CD1c-positive myeloid dendritic cell (primary cell): ENCODE measurements around the gene ATE1.

Experiments
- DNase-seq: peaks from one replicate; pipeline ENCODE4 v3.0.0-alpha.2; 2016; ENCODE audit errors: extremely low spot score

Gene ATE1

DNA sequence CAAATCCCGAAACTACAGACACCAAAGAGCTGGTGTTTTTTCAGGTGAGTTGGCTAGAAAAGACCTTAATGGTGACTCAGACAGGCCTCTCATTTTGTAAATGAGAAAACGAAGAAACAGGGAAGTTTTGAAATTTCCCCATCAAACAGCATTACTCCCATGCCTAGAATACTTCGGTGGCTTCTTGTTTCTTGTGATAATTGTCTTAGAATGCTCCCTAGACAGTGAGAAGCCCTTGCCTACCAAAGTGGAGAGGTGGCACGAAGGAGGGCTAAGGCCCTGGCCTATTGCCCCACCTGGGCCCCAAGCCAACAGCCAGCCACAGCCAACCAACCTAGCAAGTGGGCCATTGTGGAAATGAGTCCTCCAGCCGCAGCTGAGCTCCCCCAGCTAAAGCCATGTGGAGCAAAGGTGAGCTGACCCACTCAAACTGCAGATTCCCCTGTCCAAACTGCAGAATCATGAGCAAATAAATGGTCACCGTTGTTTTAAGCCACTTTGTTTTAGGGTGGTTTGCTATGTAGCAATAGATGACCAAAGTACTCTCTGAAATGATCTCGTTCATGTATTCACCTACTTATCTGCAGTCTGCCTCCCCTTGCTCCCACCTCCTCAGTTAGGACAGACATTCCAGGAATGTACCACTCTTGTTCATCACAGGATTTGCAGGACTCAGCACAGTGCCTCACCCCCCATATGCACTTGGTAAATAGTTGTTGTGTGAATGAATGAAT lies 231.9 kb downstream of the ATE1 start:
- DNase-seq = no peak

- no peak for DNase-seq
Measured at GRCh38 chr10:121694966-121695643, 232.7 kb downstream of the ATE1 start.

DNA sequence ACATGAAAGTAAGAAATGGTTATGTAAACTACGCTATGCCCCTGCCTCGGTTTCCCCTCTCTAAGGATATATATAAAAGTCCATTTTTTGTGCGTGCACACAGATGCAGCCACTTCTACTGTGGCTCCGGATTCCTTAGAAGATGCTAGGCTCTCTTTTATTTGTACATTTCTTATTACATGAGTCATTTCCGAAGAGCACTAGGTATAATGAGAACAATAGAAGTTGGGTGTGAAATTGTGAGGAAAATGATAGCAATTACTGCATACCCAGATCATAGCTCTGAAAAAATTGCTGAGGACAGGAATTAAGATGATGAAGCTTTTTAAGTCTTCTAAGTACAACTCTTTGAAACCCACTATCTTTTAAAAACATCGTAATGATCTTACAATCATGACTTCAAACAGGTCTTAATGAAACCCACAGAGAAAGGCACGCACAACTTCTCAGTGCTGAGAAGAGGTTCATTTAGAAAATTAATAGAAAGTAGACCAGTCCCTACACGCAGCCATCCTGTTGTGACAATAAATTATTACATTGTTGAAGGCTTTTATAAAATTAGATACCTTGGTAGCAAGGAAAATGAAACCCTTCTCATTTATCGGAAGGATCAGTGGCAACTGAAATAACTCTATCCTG lies 233.4 kb downstream of the ATE1 start:
- no peak for DNase-seq

DNA sequence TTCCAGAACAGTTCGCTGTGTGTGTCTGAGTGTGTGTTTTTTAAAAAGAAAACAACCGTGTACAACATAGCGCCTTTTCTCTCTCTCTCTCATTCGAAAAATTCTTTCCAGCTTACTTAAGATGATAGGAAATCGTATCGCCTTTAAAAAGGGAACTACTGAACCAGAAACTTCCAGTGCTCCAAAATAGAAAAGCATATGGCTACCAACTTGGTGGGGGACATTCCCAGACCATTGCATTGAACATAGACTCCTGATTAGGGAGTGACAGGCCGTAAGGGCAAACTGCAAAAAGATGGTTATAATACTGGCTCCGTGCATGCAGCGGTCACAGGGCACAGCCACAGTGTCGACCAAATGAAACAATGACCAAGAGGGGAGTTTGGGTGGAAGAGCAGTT lies 235.2 kb downstream of the ATE1 start:
- no peak for DNase-seq

DNA sequence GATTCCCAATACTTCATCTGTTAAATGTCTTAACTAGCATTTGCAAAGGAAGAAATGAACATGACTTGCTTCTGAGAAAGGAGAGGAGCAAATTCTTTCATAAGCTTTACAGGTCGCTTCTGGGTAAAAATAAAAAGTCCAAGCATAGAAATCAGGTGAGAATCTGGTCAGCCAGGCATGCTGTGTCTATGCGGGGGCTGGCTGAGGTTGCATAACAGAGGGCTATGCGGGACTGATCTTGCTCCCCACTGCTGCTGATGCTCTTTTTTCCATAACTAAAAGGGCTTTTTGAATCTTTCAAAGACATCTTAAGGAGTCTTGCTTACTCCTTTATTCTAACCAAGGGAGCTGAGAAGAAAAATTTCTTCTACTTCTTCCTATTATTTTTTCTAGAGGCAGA lies 236.9 kb downstream of the ATE1 start:
- no peak for DNase-seq
